HFF-Myc (cell line): ENCODE results near the gene METTL16.

Experiments used
- DNase-seq: peaks from one replicate; pipeline ENCODE4 v3.0.0-alpha.2; 2011; ENCODE audit warnings: low read depth; ENCODE audit errors: extremely low read depth
- H3K4me3 ChIP-seq: replicated peaks from 2 replicates; pipeline ENCODE4 v1.5.1; 2011; ENCODE audit warnings: low read depth, mild to moderate bottlenecking, control low read depth, low read length
- CTCF ChIP-seq: IDR thresholded peaks from 2 replicates; pipeline ENCODE4 v1.5.1; 2012; ENCODE audit warnings: mild to moderate bottlenecking, low read depth, low read length, control low read depth; ENCODE audit errors: missing control alignments

The METTL16 gene

GRCh38 chr17:2419486-2419885 is 92.2 kb downstream of the METTL16 start:
- TF ChIP-seq CTCF = no peak
- H3K4me3 ChIP-seq = no peak overlapping the region
- no peak for DNase-seq

GRCh38 chr17:2418572-2418971 is 93.1 kb downstream of the METTL16 start:
- TF ChIP-seq CTCF = no peak
- H3K4me3 ChIP-seq = no peak overlapping the region
- no peak for DNase-seq

GRCh38 chr17:2416010-2416734 is 95.5 kb downstream of the METTL16 start:
- no peak for DNase-seq
- TF ChIP-seq CTCF = peak; percentile 96
- no peak overlapping the region for H3K4me3 ChIP-seq

GRCh38 chr17:2415081-2415480 is 96.6 kb downstream of the METTL16 start:
- H3K4me3 ChIP-seq = no peak overlapping the region
- TF ChIP-seq CTCF = no peak
- no peak for DNase-seq

- no peak for TF ChIP-seq CTCF
- no peak overlapping the region for H3K4me3 ChIP-seq
- DNase-seq = no peak
Observed at GRCh38 chr17:2414446-2415064, 97.1 kb downstream of the METTL16 start.

- H3K4me3 ChIP-seq = no peak overlapping the region
- no peak for DNase-seq
- no peak for TF ChIP-seq CTCF
Observed at GRCh38 chr17:2412561-2413021, 99.1 kb downstream of the METTL16 start.
